ENCODE data around the gene STAMBP.

STAMBP gene

GRCh38 chr2:73889206-73889605 lies 60.4 kb downstream of the STAMBP start:
- FAIRE-seq (no peak), DNase-seq (ENCODE audit: insufficient read length, low spot score) (no peak)
- TF ChIP-seq CTCF (IDR thresholded peaks at IDR 0.05; ENCODE audit: insufficient read depth, missing control alignments), result no peak

GRCh38 chr2:73890301-73891092 lies 61.7 kb downstream of the STAMBP start:
- FAIRE-seq (no peak), DNase-seq (ENCODE audit: insufficient read length, low spot score) (no peak)

GRCh38 chr2:73891276-73891901 lies 62.6 kb downstream of the STAMBP start:
- DNase-seq (ENCODE audit: insufficient read length, low spot score), result no peak
- FAIRE-seq, result no peak
- no peak for TF ChIP-seq CTCF (IDR thresholded peaks at IDR 0.05; ENCODE audit: insufficient read depth, missing control alignments)

More at GRCh38 chr2:73890301-73891092, 61.7 kb downstream of the STAMBP start:
- TF ChIP-seq CTCF (IDR thresholded peaks at IDR 0.05; ENCODE audit: insufficient read depth, missing control alignments), result no peak

- TF ChIP-seq CTCF (IDR thresholded peaks at IDR 0.05; ENCODE audit: insufficient read depth, missing control alignments), result no peak
- no peak for FAIRE-seq
- no peak for DNase-seq (ENCODE audit: insufficient read length, low spot score)
Observed at GRCh38 chr2:73892631-73893329, 64.0 kb downstream of the STAMBP start, which contains the start of gene ACTG2. ACTG2 (plus strand) TSS chr2:73893008; CDS start chr2:73901312, 8,304 bp downstream.

GRCh38 chr2:73893764-73894474 lies 65.2 kb downstream of the STAMBP start:
- FAIRE-seq (no peak), DNase-seq (ENCODE audit: insufficient read length, low spot score) (no peak)
- TF ChIP-seq CTCF (IDR thresholded peaks at IDR 0.05; ENCODE audit: insufficient read depth, missing control alignments), result no peak

- DNase-seq (ENCODE audit: insufficient read length, low spot score) (no peak), FAIRE-seq (no peak)
- TF ChIP-seq CTCF (IDR thresholded peaks at IDR 0.05; ENCODE audit: insufficient read depth, missing control alignments), result no peak
Observed at GRCh38 chr2:73894475-73894850, 65.7 kb downstream of the STAMBP start.
